Nucleus accumbens (tissue), 56 donors: ENCODE results near the gene NT5DC3.

Source experiments
- DNase-seq, 56 donors: peaks; one replicate each; lab custom pipeline; 2025; lab: John Stamatoyannopoulos, UW

Gene NT5DC3

GRCh38 chr12:103833891-103834290, 7.1 kb downstream of the NT5DC3 start:
- no peak for DNase-seq

- no peak for DNase-seq
Measured at GRCh38 chr12:103833095-103833775, 7.8 kb downstream of the NT5DC3 start.

GRCh38 chr12:103832048-103832997, 8.7 kb downstream of the NT5DC3 start:
- no peak for DNase-seq

GRCh38 chr12:103830730-103831320, 10.2 kb downstream of the NT5DC3 start:
- DNase-seq: no peak

GRCh38 chr12:103830025-103830725, 10.9 kb downstream of the NT5DC3 start:
- DNase-seq: no peak

- no peak for DNase-seq
Measured at GRCh38 chr12:103829092-103829491, 11.9 kb downstream of the NT5DC3 start.

GRCh38 chr12:103827911-103828391, 13.1 kb downstream of the NT5DC3 start:
- no peak for DNase-seq

- no peak for DNase-seq
Measured at GRCh38 chr12:103824845-103825244, 16.2 kb downstream of the NT5DC3 start.

- DNase-seq: no peak
Measured at GRCh38 chr12:103824290-103824689, 16.7 kb downstream of the NT5DC3 start.

GRCh38 chr12:103823871-103824270, 17.2 kb downstream of the NT5DC3 start:
- no peak for DNase-seq

GRCh38 chr12:103821773-103822172, 19.3 kb downstream of the NT5DC3 start:
- no peak for DNase-seq

- no peak for DNase-seq
Measured at GRCh38 chr12:103820881-103821489, 20.0 kb downstream of the NT5DC3 start.

GRCh38 chr12:103820361-103820760, 20.7 kb downstream of the NT5DC3 start:
- DNase-seq: no peak

- DNase-seq: no peak
Measured at GRCh38 chr12:103819892-103820291, 21.1 kb downstream of the NT5DC3 start.

- no peak for DNase-seq
Measured at GRCh38 chr12:103819312-103819711, 21.7 kb downstream of the NT5DC3 start.

- no peak for DNase-seq
Measured at GRCh38 chr12:103817791-103818190, 23.2 kb downstream of the NT5DC3 start.

- DNase-seq: no peak
Measured at GRCh38 chr12:103816663-103817062, 24.4 kb downstream of the NT5DC3 start.

GRCh38 chr12:103814436-103814835, 26.6 kb downstream of the NT5DC3 start:
- no peak for DNase-seq

GRCh38 chr12:103813949-103814348, 27.1 kb downstream of the NT5DC3 start:
- no peak for DNase-seq

- no peak for DNase-seq
Measured at GRCh38 chr12:103813426-103813825, 27.6 kb downstream of the NT5DC3 start.
